NT2/D1 (cell line): ENCODE data around the gene RNF152.
"Not testable (repeated sequence)": the region's sequence is repeated elsewhere in the genome, so short reads cannot be mapped to it uniquely, and the experiment has no call there.

ENCODE experiments used
- SUZ12 ChIP-seq: IDR thresholded peaks from 2 replicates; pipeline ENCODE4 v1.6.1; 2011; ENCODE audit not compliant: insufficient read length, insufficient read depth; ENCODE audit errors: extremely low read depth
- YY1 ChIP-seq: IDR thresholded peaks from 2 replicates; pipeline ENCODE4 v1.6.1; 2011; ENCODE audit not compliant: insufficient read length, insufficient read depth
- ZNF274 ChIP-seq: IDR thresholded peaks from 2 replicates; pipeline ENCODE4 v1.6.1; 2011; ENCODE audit warnings: mild to moderate bottlenecking, low read depth, low read length

GRCh38 chr18:61787011-61787670 is 105.7 kb downstream of the RNF152 start:
- TF ChIP-seq SUZ12, ZNF274, YY1: not testable (repeated sequence)
